ENCODE results near the gene MYOF.
A peak's percentile ranks its signal among the peaks of the same experiment; 100 is the strongest.
"Not testable (repeated sequence)": the region's sequence is repeated elsewhere in the genome, so short reads cannot be mapped to it uniquely, and the experiment has no call there.

Gene MYOF

GRCh38 chr10:93342366-93342765 is 139.8 kb downstream of the MYOF start:
- DNase-seq (ENCODE audit: low spot score): no peak

GRCh38 chr10:93337309-93337721 is 144.8 kb downstream of the MYOF start:
- DNase-seq (ENCODE audit: low spot score): no peak

- DNase-seq (ENCODE audit: low spot score): no peak
Observed at GRCh38 chr10:93336678-93337077, 145.5 kb downstream of the MYOF start.

- DNase-seq (ENCODE audit: low spot score): no peak
Observed at GRCh38 chr10:93336110-93336509, 146.0 kb downstream of the MYOF start.

- no peak for DNase-seq (ENCODE audit: low spot score)
Observed at GRCh38 chr10:93334901-93335327, 147.2 kb downstream of the MYOF start.

DNA sequence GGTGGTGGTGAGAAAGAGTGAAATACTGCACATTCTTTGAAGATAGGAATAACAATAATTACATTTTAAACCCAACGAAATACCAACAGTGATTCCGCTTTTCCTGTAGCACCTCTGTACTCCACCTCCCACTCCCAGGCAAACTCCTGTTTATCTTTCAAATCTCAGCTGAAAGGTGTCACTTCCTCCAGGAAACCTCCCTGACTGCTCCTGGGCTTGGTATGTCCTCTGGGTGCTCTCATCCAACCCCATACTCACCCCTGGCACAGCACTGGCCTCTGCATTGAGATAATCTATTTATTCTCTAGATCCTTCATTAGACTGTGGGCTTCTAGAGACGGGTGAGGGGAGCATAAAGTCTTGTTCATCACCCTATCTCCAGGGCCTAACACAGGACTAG is 148.0 kb downstream of the MYOF start:
- no peak for DNase-seq (ENCODE audit: low spot score)

- DNase-seq (ENCODE audit: low spot score): no peak
Observed at GRCh38 chr10:93333278-93333978, 148.7 kb downstream of the MYOF start.

DNA sequence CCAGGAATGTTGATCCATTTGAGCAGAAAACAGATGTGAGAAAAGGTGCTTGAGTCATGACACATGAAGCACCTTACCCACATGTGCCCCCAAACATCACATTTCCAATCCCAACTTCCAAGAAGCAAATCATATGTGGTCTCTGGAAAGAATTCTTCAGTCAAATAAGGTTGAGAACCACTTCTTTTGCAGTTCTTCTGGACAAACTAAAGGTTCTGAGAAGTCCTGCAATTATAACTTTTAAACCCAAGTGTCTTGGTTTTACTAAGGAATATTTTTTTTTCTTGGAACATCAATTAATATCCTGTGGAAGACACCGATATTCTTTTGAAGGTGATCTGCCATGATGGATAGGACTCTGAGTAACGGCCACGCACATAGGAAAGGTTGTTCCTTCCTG is 151.3 kb downstream of the MYOF start:
- DNase-seq (ENCODE audit: low spot score): no peak

DNA sequence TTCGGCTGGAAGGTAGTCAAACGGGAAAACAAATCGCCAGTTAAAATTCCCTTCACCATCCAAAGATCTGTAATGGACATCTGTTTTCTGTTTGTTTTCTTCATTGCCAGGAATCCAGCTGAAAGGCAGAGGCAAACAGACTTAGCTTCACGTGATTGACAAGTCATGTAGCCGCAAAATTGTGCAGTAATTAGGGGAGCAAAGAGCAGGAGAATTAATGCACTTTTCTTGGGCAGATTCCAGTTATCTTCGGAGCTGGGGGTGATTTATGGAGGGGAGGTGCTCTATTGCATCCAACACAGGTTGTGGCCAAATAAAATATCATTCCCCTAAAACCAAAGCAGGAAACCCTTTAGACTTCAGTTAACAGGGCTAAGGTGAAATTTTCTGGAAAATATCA is 162.2 kb downstream of the MYOF start:
- DNase-seq (ENCODE audit: low spot score): no peak

- DNase-seq (ENCODE audit: low spot score): no peak
Observed at GRCh38 chr10:93319096-93319495, 163.0 kb downstream of the MYOF start.

- DNase-seq (ENCODE audit: low spot score): no peak
Observed at GRCh38 chr10:93315246-93315645, 166.9 kb downstream of the MYOF start.

DNA sequence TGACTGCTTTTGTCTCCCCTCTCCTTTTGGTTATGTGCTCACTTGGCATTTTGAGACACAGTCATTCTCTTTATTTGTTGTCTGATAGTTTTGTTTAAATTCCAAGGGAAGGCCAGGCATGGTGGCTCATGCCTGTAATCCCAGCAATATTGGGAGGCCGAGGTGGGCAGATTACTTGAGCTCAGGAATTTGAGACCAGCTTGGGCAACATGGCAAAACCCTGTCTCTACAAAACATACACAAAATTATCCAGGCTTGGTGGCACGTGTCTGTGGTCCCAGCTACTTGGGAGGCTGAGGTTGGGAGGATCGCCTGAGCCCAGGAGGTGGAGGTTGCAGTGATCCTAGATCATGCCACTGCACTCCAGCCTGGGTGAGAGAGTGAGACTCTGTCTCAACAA is 167.5 kb downstream of the MYOF start:
- not testable (repeated sequence) for DNase-seq (ENCODE audit: low spot score)

DNA sequence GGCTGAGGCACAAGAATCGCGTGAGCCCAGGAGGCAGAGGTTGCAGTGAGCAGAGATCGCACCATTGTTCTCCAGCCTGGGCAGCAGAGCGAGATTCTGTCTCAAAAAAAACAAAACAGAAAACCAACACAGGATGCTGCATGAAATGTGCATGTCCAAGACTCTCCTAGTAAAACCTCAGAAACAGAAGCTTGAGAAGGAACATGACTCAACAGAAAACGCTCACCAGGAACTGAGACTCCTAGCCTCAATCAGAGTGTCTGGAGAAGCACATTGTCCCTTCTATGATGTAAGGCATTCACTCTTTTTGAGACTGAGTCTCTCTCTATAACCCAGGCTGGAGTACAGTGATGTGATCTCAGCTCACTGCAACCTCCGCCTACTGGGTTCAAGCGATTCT is 168.3 kb downstream of the MYOF start:
- DNase-seq (ENCODE audit: low spot score): no peak

- no peak for DNase-seq (ENCODE audit: low spot score)
Observed at GRCh38 chr10:93309062-93309461, 173.1 kb downstream of the MYOF start.

GRCh38 chr10:93305122-93305521 is 177.0 kb downstream of the MYOF start:
- DNase-seq (ENCODE audit: low spot score): no peak

DNA sequence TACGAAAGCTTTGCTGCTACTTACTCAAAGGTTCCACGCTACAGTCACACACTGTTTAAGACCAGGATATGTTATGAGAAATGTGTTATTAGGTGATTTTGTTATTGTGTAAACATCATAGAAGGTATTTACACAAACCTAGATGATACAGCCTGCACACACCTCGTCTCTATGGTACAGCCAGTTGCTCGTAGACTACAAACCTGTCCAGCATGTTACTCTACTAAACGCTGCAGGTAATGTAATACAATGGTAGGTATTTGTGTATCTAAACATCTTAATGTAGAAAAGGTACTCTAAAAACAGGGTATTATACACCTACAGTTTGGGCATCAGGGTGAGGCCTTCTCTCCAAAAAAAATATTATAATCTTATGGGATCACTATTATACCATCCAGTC is 181.2 kb downstream of the MYOF start:
- DNase-seq (ENCODE audit: low spot score): no peak

- DNase-seq (ENCODE audit: low spot score): no peak
Observed at GRCh38 chr10:93300288-93300917, 181.7 kb downstream of the MYOF start.

- no peak for DNase-seq (ENCODE audit: low spot score)
Observed at GRCh38 chr10:93299606-93300287, 182.4 kb downstream of the MYOF start.

- no peak for DNase-seq (ENCODE audit: low spot score)
Observed at GRCh38 chr10:93299195-93299594, 182.9 kb downstream of the MYOF start.

DNA sequence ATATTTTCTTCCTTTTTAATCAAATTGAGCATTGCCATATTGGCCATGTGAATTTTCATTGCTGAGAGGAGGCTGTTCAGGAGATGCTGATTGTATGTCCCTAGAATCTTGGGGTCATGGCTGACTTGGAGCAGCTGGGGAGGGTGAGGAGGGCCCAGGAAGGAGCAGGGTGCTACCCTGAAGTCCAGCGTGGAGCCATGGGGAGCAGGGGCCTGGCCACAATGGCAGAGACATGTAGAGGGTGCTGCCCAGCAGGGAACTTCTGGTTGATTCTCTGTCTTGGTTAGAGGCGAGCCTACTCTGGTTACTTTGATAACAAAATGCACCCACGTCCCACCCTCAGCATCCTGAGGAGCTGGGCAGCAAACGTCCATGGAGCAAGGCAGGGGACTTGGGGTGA is 186.0 kb downstream of the MYOF start:
- no peak for DNase-seq (ENCODE audit: low spot score)

- DNase-seq (ENCODE audit: low spot score): peak; percentile 38
Observed at GRCh38 chr10:93293999-93294398, 188.1 kb downstream of the MYOF start.

DNA sequence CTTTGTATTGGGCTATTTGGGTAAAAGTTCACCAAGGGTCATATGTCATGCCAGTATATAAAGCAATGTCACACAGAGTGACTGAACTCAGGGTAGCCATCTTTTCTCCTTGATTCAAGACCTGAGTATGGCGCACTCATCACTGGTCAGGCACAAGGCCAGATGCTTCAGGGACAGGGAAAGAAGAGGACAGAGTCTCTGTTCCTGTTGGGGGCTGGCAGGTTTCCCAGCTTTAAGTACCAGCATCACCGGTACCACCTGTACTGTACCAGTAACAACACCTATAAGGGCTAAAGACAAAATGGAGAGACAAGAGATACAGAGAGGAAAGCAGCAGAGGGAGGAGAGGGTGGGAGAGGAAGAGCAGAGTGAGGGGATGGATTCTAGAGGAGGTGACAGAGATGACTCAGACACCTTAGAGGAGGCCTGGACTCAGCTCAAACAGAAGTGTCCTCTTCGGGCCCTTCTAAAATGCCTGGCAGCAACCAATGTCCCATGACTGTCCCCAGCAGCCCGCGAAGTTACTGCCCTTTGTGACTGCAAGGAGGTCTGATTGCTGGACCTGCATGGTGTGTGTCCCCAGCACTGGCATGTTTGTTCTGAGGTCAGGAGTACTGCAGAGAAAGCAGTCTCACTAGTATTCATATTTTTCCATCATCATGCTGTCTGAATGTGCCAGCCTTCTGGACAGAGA is 191.3 kb downstream of the MYOF start:
- DNase-seq (ENCODE audit: low spot score): no peak
